Suprapubic skin (tissue), 4 donors: ENCODE measurements around the gene KREMEN1.

ENCODE experiments used
- EP300 ChIP-seq: sonication (generic); formaldehyde crosslinking; IDR thresholded peaks from one replicate; pipeline ENCODE4 v1.6.1; 2017; ENCODE audit warnings: antibody characterized with exemption
- POLR2A ChIP-seq, 2 donors: fragments of 450-650 bp; IDR thresholded peaks; one replicate each; pipeline ENCODE4 v1.6.1; 2017; ENCODE audit warnings: antibody characterized with exemption in 2 of 2, mild to moderate bottlenecking in 2 of 2, moderate library complexity in 2 of 2
- POLR2AphosphoS5 ChIP-seq, 3 donors: sonication (generic); formaldehyde crosslinking; IDR thresholded peaks; one replicate each; pipeline ENCODE4 v1.6.1; 2017; ENCODE audit warnings: antibody characterized with exemption in 3 of 3
- TF ChIP-seq, protein P1 (sequence below), 2 donors: fragments of 200-600 bp in 1 of 2; fragments of 450-650 bp in 1 of 2; sonication (generic) in 1 of 2; IDR thresholded peaks; one replicate each; pipeline ENCODE4 v1.5.1; 2016 to 2019; ENCODE audit warnings: antibody characterized with exemption in 2 of 2, mild to moderate bottlenecking in 1 of 2, moderate library complexity in 1 of 2

DNA sequence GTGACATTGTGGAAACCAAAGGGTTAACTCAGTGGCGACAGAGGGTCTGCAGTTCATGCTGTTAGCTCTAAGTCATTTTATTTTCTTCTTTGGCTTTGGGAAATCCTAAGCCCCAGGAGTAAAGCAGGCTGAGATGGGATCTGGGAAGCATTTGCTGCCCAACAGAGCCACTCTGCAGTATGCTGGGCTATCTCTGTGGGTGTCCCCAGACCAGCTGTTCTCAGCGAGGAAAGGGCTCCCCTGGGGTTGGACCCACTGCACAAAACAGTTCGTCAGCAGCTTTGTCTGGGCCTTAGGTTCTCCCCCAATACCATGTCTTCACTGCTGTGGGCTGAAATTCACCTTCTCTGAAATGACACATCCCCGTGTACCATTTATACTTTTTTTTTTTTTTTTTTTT is 34.0 kb downstream of the KREMEN1 start:
- TF ChIP-seq, protein P1, sequence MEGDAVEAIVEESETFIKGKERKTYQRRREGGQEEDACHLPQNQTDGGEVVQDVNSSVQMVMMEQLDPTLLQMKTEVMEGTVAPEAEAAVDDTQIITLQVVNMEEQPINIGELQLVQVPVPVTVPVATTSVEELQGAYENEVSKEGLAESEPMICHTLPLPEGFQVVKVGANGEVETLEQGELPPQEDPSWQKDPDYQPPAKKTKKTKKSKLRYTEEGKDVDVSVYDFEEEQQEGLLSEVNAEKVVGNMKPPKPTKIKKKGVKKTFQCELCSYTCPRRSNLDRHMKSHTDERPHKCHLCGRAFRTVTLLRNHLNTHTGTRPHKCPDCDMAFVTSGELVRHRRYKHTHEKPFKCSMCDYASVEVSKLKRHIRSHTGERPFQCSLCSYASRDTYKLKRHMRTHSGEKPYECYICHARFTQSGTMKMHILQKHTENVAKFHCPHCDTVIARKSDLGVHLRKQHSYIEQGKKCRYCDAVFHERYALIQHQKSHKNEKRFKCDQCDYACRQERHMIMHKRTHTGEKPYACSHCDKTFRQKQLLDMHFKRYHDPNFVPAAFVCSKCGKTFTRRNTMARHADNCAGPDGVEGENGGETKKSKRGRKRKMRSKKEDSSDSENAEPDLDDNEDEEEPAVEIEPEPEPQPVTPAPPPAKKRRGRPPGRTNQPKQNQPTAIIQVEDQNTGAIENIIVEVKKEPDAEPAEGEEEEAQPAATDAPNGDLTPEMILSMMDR (IDR thresholded peaks at IDR 0.05), result no peak
- TF ChIP-seq POLR2A (IDR thresholded peaks at IDR 0.05) (no peak), POLR2AphosphoS5 (IDR thresholded peaks at IDR 0.05) (no peak), EP300 (no peak)
